ENCODE measurements around the gene SEM1.

GRCh38 chr7:96640054-96640453 lies 69.6 kb downstream of the SEM1 start:
- TF ChIP-seq, protein P1, sequence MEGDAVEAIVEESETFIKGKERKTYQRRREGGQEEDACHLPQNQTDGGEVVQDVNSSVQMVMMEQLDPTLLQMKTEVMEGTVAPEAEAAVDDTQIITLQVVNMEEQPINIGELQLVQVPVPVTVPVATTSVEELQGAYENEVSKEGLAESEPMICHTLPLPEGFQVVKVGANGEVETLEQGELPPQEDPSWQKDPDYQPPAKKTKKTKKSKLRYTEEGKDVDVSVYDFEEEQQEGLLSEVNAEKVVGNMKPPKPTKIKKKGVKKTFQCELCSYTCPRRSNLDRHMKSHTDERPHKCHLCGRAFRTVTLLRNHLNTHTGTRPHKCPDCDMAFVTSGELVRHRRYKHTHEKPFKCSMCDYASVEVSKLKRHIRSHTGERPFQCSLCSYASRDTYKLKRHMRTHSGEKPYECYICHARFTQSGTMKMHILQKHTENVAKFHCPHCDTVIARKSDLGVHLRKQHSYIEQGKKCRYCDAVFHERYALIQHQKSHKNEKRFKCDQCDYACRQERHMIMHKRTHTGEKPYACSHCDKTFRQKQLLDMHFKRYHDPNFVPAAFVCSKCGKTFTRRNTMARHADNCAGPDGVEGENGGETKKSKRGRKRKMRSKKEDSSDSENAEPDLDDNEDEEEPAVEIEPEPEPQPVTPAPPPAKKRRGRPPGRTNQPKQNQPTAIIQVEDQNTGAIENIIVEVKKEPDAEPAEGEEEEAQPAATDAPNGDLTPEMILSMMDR (IDR thresholded peaks at IDR 0.05): no peak
- TF ChIP-seq EZH2phosphoT487 (IDR thresholded peaks at IDR 0.05) (no peak), EZH2 (IDR thresholded peaks at IDR 0.05) (no peak)

Data from neural progenitor cell (in vitro differentiated cells).